Measurements from ENCODE around the gene ARHGEF17. TPM values are rescaled to one million over a fixed set of nuclear protein-coding genes. Genes with fewer than 3 reads are reported as not detected.
"Not testable (repeated sequence)": the region's sequence is repeated elsewhere in the genome, so short reads cannot be mapped to it uniquely, and the experiment has no call there.

Gene ARHGEF17
- 10 to 100 TPM; 77.0 to 96.1 (median 85.9) TPM for polyA plus RNA-seq (ENCODE audit: insufficient read length in 4 of 4)

DNA sequence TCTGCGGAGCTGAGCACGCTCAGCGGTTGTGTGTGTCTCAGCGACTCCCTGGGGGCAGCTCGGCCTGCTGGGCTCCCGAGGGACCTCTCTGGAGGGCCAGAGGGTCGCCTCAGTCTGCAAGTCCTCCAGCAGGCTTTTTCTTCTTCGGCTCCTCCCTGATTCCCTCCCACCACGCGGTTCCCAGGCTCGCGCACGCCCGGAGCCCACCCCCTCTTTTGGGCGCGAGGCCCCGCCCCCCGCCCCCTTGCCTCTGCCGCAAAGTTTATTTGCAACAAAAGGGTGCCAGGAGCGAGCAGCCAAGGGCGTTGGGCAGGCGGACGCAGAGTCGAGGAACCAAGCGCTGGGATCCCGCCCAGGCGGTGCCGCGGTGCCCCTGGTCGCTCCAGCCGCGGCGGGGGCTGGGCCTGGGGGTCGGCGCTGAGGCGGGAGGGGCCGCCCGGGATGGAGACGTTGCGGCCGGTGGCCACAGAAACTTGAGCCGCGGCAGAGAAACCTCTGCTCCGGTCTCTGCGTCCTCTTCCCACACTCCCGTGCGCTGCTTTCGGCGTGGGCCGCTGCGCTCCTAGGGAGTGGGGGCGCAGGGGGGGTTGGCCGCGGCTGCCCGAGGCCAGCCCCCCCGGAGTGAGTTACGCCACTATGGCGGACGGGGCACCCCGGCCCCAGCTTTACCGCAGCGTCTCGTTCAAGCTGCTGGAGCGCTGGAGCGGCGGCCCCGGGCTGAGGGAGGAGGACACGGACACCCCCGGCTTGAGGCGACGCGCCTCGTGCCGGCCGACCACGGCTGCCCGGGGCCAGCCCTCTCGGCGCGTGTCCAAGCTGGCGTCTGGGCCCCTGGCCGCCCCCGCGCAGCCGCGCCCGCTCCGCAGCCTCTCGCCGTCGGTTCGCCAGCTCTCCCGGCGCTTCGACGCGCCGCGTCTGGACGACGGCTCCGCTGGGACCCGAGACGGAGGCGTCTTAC lies at the start of gene ARHGEF17:
Gene ARHGEF17, plus strand, starts transcription at position 274 of the 958 bp plus-strand sequence. Its CDS starts 363 bp downstream, at position 637.
- peak in 2 of 4 donors; percentile 83 to 84 for DNase-seq (ENCODE audit: low read depth in 4 of 4, low spot score in 3 of 4)

- no peak for DNase-seq (ENCODE audit: low read depth in 4 of 4, low spot score in 3 of 4)
Measured at GRCh38 chr11:73259406-73260126, 48.5 kb upstream of the ARHGEF17 start.

GRCh38 chr11:73260127-73260457 lies 48.0 kb upstream of the ARHGEF17 start:
- DNase-seq (ENCODE audit: low read depth in 4 of 4, low spot score in 3 of 4), result no peak

GRCh38 chr11:73262851-73263495 lies 45.1 kb upstream of the ARHGEF17 start:
- no peak for DNase-seq (ENCODE audit: low read depth in 4 of 4, low spot score in 3 of 4)

- DNase-seq (ENCODE audit: low read depth in 4 of 4, low spot score in 3 of 4), result no peak
Measured at GRCh38 chr11:73263640-73264039, 44.4 kb upstream of the ARHGEF17 start.

DNA sequence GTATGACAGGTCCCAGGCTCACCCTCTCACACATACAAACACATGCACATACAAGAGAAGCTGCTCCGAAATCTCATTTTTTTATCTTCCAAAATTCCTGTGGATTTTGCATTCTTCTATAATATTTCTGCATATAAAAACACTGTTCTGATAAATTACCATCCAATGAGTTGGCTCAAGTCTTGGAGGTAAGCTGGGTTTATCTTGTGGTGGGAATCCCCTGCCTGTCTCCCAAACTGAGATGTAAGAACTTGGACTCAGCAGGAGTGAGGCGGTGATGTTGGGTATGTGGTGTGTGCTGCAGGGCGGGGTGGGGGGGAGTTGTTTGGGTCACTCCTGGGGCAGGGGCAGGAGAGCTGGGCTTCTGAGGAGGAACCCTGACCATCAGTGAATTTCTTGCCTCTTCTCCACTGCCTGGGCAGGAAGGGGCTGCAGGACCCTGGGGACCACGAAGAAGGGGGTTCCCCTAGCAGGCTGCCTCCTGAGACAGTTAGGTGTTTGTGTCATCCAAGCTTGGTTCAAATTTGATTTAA lies 42.7 kb upstream of the ARHGEF17 start:
- DNase-seq (ENCODE audit: low read depth in 4 of 4, low spot score in 3 of 4), result no peak

- DNase-seq (ENCODE audit: low read depth in 4 of 4, low spot score in 3 of 4), result no peak
Measured at GRCh38 chr11:73265853-73266645, 42.0 kb upstream of the ARHGEF17 start.

DNA sequence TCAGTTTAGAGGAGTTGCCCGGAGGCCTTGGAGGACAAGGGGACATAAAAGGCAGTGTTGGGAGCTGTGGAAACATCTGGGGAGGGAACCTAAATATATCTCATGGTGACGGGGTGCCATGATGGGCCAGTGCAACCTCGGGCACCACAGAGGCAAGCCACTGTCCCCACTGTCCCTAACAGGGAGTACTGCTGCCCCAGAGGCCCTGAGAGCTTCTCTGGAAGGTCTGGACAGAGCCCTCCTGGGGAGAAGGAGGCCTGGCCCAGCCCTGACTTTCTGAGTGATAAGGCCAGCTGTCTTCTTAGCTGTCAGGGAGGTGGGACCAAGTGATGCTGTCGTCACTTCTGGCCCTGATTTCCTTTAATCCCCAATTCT lies 41.4 kb upstream of the ARHGEF17 start:
- DNase-seq (ENCODE audit: low read depth in 4 of 4, low spot score in 3 of 4), result no peak

DNA sequence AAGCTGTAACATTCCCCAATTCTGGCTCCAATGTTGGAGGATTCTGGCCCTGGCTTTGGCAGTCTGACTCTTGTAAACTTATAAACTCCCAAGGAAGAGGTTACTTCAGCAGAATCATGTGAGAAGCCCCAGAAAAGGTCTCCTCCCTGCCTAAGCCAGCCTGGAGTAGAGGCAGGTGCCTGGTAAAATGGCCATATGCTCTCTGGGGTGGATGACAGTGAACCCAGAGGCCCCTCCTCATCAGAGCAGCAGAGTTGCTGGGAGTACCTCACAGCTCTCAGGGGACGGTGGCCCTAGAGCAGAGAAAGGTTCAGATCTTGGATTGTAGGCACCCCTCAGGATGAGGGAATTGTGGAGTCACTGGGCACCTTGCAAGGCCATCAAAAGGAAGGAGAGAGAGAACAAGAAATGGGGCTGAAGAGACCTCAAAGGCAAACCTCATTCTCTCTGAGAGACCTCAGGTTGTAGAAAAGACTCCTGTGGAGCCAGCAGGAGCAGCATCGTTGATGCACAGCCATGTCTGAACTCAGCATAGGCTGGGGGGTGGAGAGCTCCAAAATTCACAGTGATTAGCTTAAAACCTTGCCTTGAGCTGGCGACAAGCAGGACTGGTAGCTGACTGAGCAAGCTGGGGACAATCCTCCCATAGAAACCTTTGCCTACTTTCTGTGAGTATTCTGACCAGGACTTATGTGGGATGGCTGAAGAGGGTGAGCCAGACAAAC lies 40.8 kb upstream of the ARHGEF17 start:
- DNase-seq (ENCODE audit: low read depth in 4 of 4, low spot score in 3 of 4), result no peak

- DNase-seq (ENCODE audit: low read depth in 4 of 4, low spot score in 3 of 4), result no peak
Measured at GRCh38 chr11:73267906-73268540, 40.1 kb upstream of the ARHGEF17 start.

DNA sequence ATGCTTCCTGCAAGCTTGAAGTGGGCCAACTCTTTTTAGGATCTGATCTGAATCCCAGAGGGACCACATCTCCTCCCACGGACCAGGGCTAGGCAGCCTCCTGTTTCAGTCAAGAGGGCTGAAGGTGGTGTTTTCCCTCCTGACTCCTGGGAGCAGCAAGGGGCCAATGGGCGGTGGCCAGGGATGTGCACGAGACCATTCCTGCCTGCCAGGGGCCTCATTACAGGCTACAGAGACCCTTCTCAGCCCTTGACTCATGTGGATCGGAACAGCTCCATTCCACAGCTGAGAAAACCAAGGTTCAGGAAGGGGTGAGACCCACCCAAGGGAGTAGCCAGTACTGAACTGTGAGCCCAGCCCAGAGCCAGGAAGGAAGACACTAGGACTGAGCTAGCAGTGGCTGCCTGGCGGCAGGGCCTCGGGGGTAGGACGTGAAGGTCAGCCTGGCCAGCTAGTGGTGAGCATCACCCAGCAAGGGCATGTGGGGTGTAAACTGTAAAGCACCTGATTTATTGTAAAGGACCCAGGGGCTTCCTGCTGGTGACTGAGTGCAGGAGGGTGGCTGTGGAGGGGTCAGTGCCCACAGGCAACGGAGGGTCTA lies 39.3 kb upstream of the ARHGEF17 start:
- DNase-seq (ENCODE audit: low read depth in 4 of 4, low spot score in 3 of 4), result no peak

DNA sequence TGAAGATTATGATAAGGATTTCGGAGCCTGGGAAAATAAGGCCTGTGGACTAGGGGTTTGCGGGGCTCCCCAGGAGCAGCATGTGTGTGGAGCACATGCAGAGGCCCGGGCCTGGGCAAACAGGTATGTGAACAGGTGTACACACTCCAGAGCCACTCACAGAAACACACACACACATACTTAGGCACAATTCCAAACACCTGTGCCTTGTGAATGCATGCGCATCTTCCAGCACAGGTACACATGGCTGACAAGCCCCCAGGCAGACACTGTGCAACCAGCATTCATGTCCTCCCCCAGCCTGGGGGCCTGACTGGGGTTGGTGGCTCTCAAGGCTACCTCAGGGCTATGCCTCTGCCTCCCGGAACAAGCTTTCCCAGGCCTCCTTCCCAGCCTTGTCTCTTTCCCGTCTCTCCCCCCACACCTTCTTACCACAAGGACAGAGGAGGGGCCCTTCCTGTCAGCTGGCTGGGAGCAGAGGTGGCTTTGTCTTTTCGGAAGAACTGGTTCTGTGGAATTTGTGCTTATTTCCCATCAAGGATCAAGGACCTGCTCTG lies 38.5 kb upstream of the ARHGEF17 start:
- DNase-seq (ENCODE audit: low read depth in 4 of 4, low spot score in 3 of 4), result no peak

DNA sequence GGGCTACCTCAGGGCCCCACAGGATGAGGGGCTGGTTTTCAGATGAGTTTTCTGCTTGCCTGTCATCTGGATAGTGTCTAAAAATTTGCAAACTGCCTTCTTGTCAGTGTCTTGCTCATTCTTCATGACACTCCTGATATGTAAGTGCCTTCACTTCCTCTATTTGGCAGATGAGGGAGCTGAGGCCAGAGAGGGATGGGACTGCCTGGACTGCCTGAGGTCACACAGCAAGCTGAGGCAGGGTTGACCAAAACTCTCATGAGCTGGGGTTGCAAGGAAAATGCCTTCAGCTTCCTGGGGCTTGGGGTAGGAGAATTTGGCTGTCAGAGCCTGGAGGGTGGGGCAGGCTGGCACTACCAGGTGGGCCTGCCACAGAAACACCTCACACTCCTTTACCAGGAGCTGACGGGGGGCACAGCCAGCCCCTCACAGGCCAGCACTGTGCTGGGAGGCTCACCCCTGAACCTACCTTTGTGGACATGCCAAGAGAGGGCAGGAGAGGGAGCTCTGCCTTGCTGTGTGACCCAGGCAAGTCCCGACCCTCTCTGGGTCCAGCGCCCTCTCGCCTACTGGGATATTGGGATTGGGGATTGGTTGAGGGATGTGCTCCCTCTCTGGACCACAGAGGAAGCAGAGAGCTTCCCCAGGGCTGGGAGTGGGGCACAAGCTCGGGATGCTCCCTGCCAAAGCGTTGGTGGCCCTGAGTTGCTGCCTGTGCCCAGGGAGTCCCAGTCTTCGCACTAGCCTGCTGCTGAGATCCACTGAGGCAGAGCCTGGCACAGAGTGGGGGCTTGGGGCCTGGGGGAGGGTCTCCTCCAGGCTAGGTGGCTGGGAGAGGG lies 37.8 kb upstream of the ARHGEF17 start:
- DNase-seq (ENCODE audit: low read depth in 4 of 4, low spot score in 3 of 4), result no peak

GRCh38 chr11:73270855-73271477 lies 37.1 kb upstream of the ARHGEF17 start:
- no peak for DNase-seq (ENCODE audit: low read depth in 4 of 4, low spot score in 3 of 4)

- DNase-seq (ENCODE audit: low read depth in 4 of 4, low spot score in 3 of 4), result not testable (repeated sequence)
Measured at GRCh38 chr11:73271478-73271865, 36.6 kb upstream of the ARHGEF17 start.

- DNase-seq (ENCODE audit: low read depth in 4 of 4, low spot score in 3 of 4), result no peak
Measured at GRCh38 chr11:73271936-73272679, 36.0 kb upstream of the ARHGEF17 start, which contains the start of gene P2RY6. P2RY6 (plus strand) TSS chr11:73272338; CDS start chr11:73296519, 24,181 bp downstream.
